ENCODE measurements around the gene RBPJ.

RBPJ gene

GRCh38 chr4:26455571-26455970, 134.8 kb downstream of the RBPJ start:
- no peak overlapping the region for H4K8ac ChIP-seq (ENCODE audit: low read length)
- no peak overlapping the region for H3K27ac ChIP-seq (ENCODE audit: low read length, poor library complexity, severe bottlenecking)
- H3K9ac ChIP-seq (ENCODE audit: low read length), result no peak overlapping the region
- H3K36me3 ChIP-seq (ENCODE audit: control insufficient read depth in 1 of 2, insufficient read depth in 2 of 2, low read depth in 1 of 2, low read length in 2 of 2), result no peaks in the 10 kb centered on the region
- no peak overlapping the region for H3K23ac ChIP-seq (ENCODE audit: low read length in 2 of 2)
- no peak overlapping the region for H4K91ac ChIP-seq (ENCODE audit: low read length)
- no peaks in the 10 kb centered on the region for H3K79me1 ChIP-seq (replicated peaks; ENCODE audit: low read length, poor library complexity, severe bottlenecking)
- H2AFZ ChIP-seq (ENCODE audit: low read depth, low read length), result no peak overlapping the region
- DNase-seq, result no peak
- no peak overlapping the region for H3K4me2 ChIP-seq (ENCODE audit: low read length, poor library complexity, severe bottlenecking)
- H3K4me1 ChIP-seq (ENCODE audit: control insufficient read depth, insufficient read depth, low read depth, low read length), result peaks cover 5% of the 10 kb centered on the region
- no peak overlapping the region for H3K4ac ChIP-seq (ENCODE audit: low read depth in 1 of 2, low read length in 2 of 2)
- H2BK15ac ChIP-seq (ENCODE audit: low read depth, poor library complexity, severe bottlenecking), result no peak overlapping the region
- H2BK5ac ChIP-seq (ENCODE audit: low read depth, low read length, poor library complexity, severe bottlenecking), result no peak overlapping the region
- H2BK12ac ChIP-seq (ENCODE audit: low read length in 2 of 2), result no peak overlapping the region
- peaks cover 10% of the 10 kb centered on the region for H3K9me3 ChIP-seq (ENCODE audit: control insufficient read depth, low read length)
- H3K4me3 ChIP-seq (ENCODE audit: insufficient read depth in 1 of 2, low read depth in 1 of 2, low read length in 2 of 2), result no peak overlapping the region
- H3K14ac ChIP-seq (ENCODE audit: low read length in 2 of 2), result no peak overlapping the region
- no peak overlapping the region for H2AK5ac ChIP-seq (ENCODE audit: low read length, severe bottlenecking)
- no peak overlapping the region for H2BK120ac ChIP-seq (ENCODE audit: low read depth, low read length)
- H3K27me3 ChIP-seq (ENCODE audit: control insufficient read depth in 1 of 2, insufficient read depth in 1 of 2, low read length in 2 of 2), result no peaks in the 10 kb centered on the region
- WGBS, result no CpG with 5 or more reads among the region's 2 CpGs
- H3K18ac ChIP-seq (ENCODE audit: low read depth in 1 of 2, low read length in 2 of 2), result no peak overlapping the region

GRCh38 chr4:26457412-26457811, 136.6 kb downstream of the RBPJ start:
- Histone ChIP-seq H3K14ac (ENCODE audit: low read length in 2 of 2) (no peak overlapping the region), H2AK5ac (ENCODE audit: low read length, severe bottlenecking) (no peak overlapping the region), H4K8ac (ENCODE audit: low read length) (no peak overlapping the region), H4K91ac (ENCODE audit: low read length) (no peak overlapping the region), H3K36me3 (ENCODE audit: control insufficient read depth in 1 of 2, insufficient read depth in 2 of 2, low read depth in 1 of 2, low read length in 2 of 2) (no peaks in the 10 kb centered on the region), H3K4me2 (ENCODE audit: low read length, poor library complexity, severe bottlenecking) (no peak overlapping the region), H3K9me3 (ENCODE audit: control insufficient read depth, low read length) (peaks cover 10% of the 10 kb centered on the region), H3K27me3 (ENCODE audit: control insufficient read depth in 1 of 2, insufficient read depth in 1 of 2, low read length in 2 of 2) (no peaks in the 10 kb centered on the region), H3K4me3 (ENCODE audit: insufficient read depth in 1 of 2, low read depth in 1 of 2, low read length in 2 of 2) (no peak overlapping the region), H3K4me1 (ENCODE audit: control insufficient read depth, insufficient read depth, low read depth, low read length) (peaks cover 5% of the 10 kb centered on the region), H3K9ac (ENCODE audit: low read length) (no peak overlapping the region), H2BK120ac (ENCODE audit: low read depth, low read length) (no peak overlapping the region), H3K79me1 (replicated peaks; ENCODE audit: low read length, poor library complexity, severe bottlenecking) (no peaks in the 10 kb centered on the region), H2BK15ac (ENCODE audit: low read depth, poor library complexity, severe bottlenecking) (no peak overlapping the region), H2AFZ (ENCODE audit: low read depth, low read length) (no peak overlapping the region), H2BK12ac (ENCODE audit: low read length in 2 of 2) (no peak overlapping the region), H3K4ac (ENCODE audit: low read depth in 1 of 2, low read length in 2 of 2) (no peak overlapping the region), H3K23ac (ENCODE audit: low read length in 2 of 2) (no peak overlapping the region), H3K18ac (ENCODE audit: low read depth in 1 of 2, low read length in 2 of 2) (no peak overlapping the region), H3K27ac (ENCODE audit: low read length, poor library complexity, severe bottlenecking) (no peak overlapping the region), H2BK5ac (ENCODE audit: low read depth, low read length, poor library complexity, severe bottlenecking) (no peak overlapping the region)
- peak; percentile 18 for DNase-seq
- 87% methylated on average over 6 of the region's 6 CpGs for WGBS

GRCh38 chr4:26458157-26458561, 137.3 kb downstream of the RBPJ start:
- Histone ChIP-seq H3K27ac (ENCODE audit: low read length, poor library complexity, severe bottlenecking) (peak overlapping the region; percentile 16), H2BK120ac (ENCODE audit: low read depth, low read length) (no peak overlapping the region), H3K36me3 (ENCODE audit: control insufficient read depth in 1 of 2, insufficient read depth in 2 of 2, low read depth in 1 of 2, low read length in 2 of 2) (no peaks in the 10 kb centered on the region), H3K4me2 (ENCODE audit: low read length, poor library complexity, severe bottlenecking) (no peak overlapping the region), H3K4me1 (ENCODE audit: control insufficient read depth, insufficient read depth, low read depth, low read length) (peaks cover 5% of the 10 kb centered on the region), H3K23ac (ENCODE audit: low read length in 2 of 2) (no peak overlapping the region), H3K9ac (ENCODE audit: low read length) (no peak overlapping the region), H2BK15ac (ENCODE audit: low read depth, poor library complexity, severe bottlenecking) (no peak overlapping the region), H2BK12ac (ENCODE audit: low read length in 2 of 2) (no peak overlapping the region), H3K18ac (ENCODE audit: low read depth in 1 of 2, low read length in 2 of 2) (no peak overlapping the region), H3K79me1 (replicated peaks; ENCODE audit: low read length, poor library complexity, severe bottlenecking) (no peaks in the 10 kb centered on the region), H4K91ac (ENCODE audit: low read length) (no peak overlapping the region), H3K4me3 (ENCODE audit: insufficient read depth in 1 of 2, low read depth in 1 of 2, low read length in 2 of 2) (no peak overlapping the region), H2BK5ac (ENCODE audit: low read depth, low read length, poor library complexity, severe bottlenecking) (no peak overlapping the region), H4K8ac (ENCODE audit: low read length) (no peak overlapping the region), H3K4ac (ENCODE audit: low read depth in 1 of 2, low read length in 2 of 2) (no peak overlapping the region), H3K27me3 (ENCODE audit: control insufficient read depth in 1 of 2, insufficient read depth in 1 of 2, low read length in 2 of 2) (no peaks in the 10 kb centered on the region), H3K9me3 (ENCODE audit: control insufficient read depth, low read length) (peaks cover 11% of the 10 kb centered on the region), H3K14ac (ENCODE audit: low read length in 2 of 2) (no peak overlapping the region), H2AK5ac (ENCODE audit: low read length, severe bottlenecking) (no peak overlapping the region), H2AFZ (ENCODE audit: low read depth, low read length) (no peak overlapping the region)
- peak; percentile 75 for DNase-seq
- 30% methylated on average over 2 of the region's 7 CpGs for WGBS

GRCh38 chr4:26459054-26459755, 138.4 kb downstream of the RBPJ start:
- no peak overlapping the region for H3K4me2 ChIP-seq (ENCODE audit: low read length, poor library complexity, severe bottlenecking)
- peaks cover 5% of the 10 kb centered on the region for H3K4me1 ChIP-seq (ENCODE audit: control insufficient read depth, insufficient read depth, low read depth, low read length)
- no peak overlapping the region for H2BK120ac ChIP-seq (ENCODE audit: low read depth, low read length)
- no peak overlapping the region for H3K14ac ChIP-seq (ENCODE audit: low read length in 2 of 2)
- H3K79me1 ChIP-seq (replicated peaks; ENCODE audit: low read length, poor library complexity, severe bottlenecking), result no peaks in the 10 kb centered on the region
- H3K23ac ChIP-seq (ENCODE audit: low read length in 2 of 2), result no peak overlapping the region
- H3K9me3 ChIP-seq (ENCODE audit: control insufficient read depth, low read length), result peaks cover 11% of the 10 kb centered on the region
- peak; percentile 62 for DNase-seq
- no peak overlapping the region for H3K18ac ChIP-seq (ENCODE audit: low read depth in 1 of 2, low read length in 2 of 2)
- H2BK15ac ChIP-seq (ENCODE audit: low read depth, poor library complexity, severe bottlenecking), result no peak overlapping the region
- H3K27ac ChIP-seq (ENCODE audit: low read length, poor library complexity, severe bottlenecking), result peak overlapping the region; percentile 40
- no peaks in the 10 kb centered on the region for H3K36me3 ChIP-seq (ENCODE audit: control insufficient read depth in 1 of 2, insufficient read depth in 2 of 2, low read depth in 1 of 2, low read length in 2 of 2)
- H3K27me3 ChIP-seq (ENCODE audit: control insufficient read depth in 1 of 2, insufficient read depth in 1 of 2, low read length in 2 of 2), result no peaks in the 10 kb centered on the region
- no peak overlapping the region for H2AK5ac ChIP-seq (ENCODE audit: low read length, severe bottlenecking)
- no peak overlapping the region for H2AFZ ChIP-seq (ENCODE audit: low read depth, low read length)
- peak overlapping the region; percentile 57 for H3K9ac ChIP-seq (ENCODE audit: low read length)
- no peak overlapping the region for H4K8ac ChIP-seq (ENCODE audit: low read length)
- H2BK12ac ChIP-seq (ENCODE audit: low read length in 2 of 2), result no peak overlapping the region
- no peak overlapping the region for H2BK5ac ChIP-seq (ENCODE audit: low read depth, low read length, poor library complexity, severe bottlenecking)
- H4K91ac ChIP-seq (ENCODE audit: low read length), result no peak overlapping the region
- H3K4ac ChIP-seq (ENCODE audit: low read depth in 1 of 2, low read length in 2 of 2), result no peak overlapping the region
- 44% methylated on average over 16 of the region's 19 CpGs for WGBS
- H3K4me3 ChIP-seq (ENCODE audit: insufficient read depth in 1 of 2, low read depth in 1 of 2, low read length in 2 of 2), result peak overlapping the region in 1 of 2 experiments; percentile 62
